Naive thymus-derived CD4-positive, alpha-beta T cell (primary cell): ENCODE measurements around the gene SNRNP70. TPM values are rescaled to one million over a fixed set of nuclear protein-coding genes. Genes with fewer than 3 reads are reported as not detected.
"Not testable (repeated sequence)": the region's sequence is repeated elsewhere in the genome, so short reads cannot be mapped to it uniquely, and the experiment has no call there.

Experiments
- ATAC-seq: fragments of 150-1000 bp; cut with Tn5 transposase; 2 replicates; pipeline ENCODE4 v1.10.0; 2021; ENCODE audit warnings: mild to moderate bottlenecking, moderate library complexity
- CTCF ChIA-PET: fragments of 350-600 bp; sonication (Branson Sonifier 250); formaldehyde crosslinking; loops from one replicate; lab custom pipeline; 2021; ENCODE audit warnings: antibody characterized with exemption; lab: Charles Lee
- POLR2A ChIA-PET: fragments of 350-600 bp; sonication (Branson Sonifier 250); formaldehyde crosslinking; loops from one replicate; lab custom pipeline; 2021; ENCODE audit warnings: antibody characterized with exemption, inconsistent platforms; lab: Charles Lee
- DNase-seq, 9 donors: peaks; one replicate each; pipeline versions ENCODE4 v3.0.0 to v3.0.0-alpha.2; 2020 to 2022; ENCODE audit warnings: mixed read lengths in 1 of 9
- H3K27ac ChIP-seq: one replicate; pipeline ENCODE4 v1.7.0; 2013; ENCODE audit warnings: mild to moderate bottlenecking, low read depth, low read length, moderate library complexity
- H3K27me3 ChIP-seq, 2 donors: one replicate each; pipeline ENCODE4 v1.7.0; 2013; ENCODE audit warnings: low read length in 2 of 2, mild to moderate bottlenecking in 2 of 2, moderate library complexity in 2 of 2; ENCODE audit not compliant: control insufficient read depth in 2 of 2, insufficient read depth in 2 of 2
- H3K36me3 ChIP-seq, 3 experiments: 1 replicate in 2 of 3; 2 replicates in 1 of 3; pipeline ENCODE4 v1.7.0; 2013; ENCODE audit warnings: low read length in 3 of 3, mild to moderate bottlenecking in 3 of 3, moderate library complexity in 1 of 3; ENCODE audit not compliant: insufficient read depth in 3 of 3, control insufficient read depth in 2 of 3
- H3K4me1 ChIP-seq, 2 donors: one replicate each; pipeline ENCODE4 v1.7.0; 2013; ENCODE audit warnings: low read length in 2 of 2, mild to moderate bottlenecking in 2 of 2, moderate library complexity in 1 of 2; ENCODE audit not compliant: control insufficient read depth in 2 of 2, insufficient read depth in 2 of 2
- H3K4me3 ChIP-seq: 2 replicates; pipeline ENCODE4 v1.7.0; 2013; ENCODE audit warnings: mild to moderate bottlenecking, low read length
- H3K9me3 ChIP-seq, 3 experiments: 1 replicate in 2 of 3; 2 replicates in 1 of 3; pipeline ENCODE4 v1.7.0; 2013; ENCODE audit warnings: low read length in 3 of 3; ENCODE audit not compliant: control insufficient read depth in 2 of 3
- H3K27ac Mint-ChIP-seq, 9 donors: one replicate each; pipeline ENCODE4 v1.8.0; 2020 to 2022; ENCODE audit warnings: mixed read lengths in 9 of 9, mild to moderate bottlenecking in 8 of 9, moderate library complexity in 5 of 9, inconsistent platforms in 2 of 9
- H3K27me3 Mint-ChIP-seq, 5 donors: one replicate each; pipeline ENCODE4 v1.8.0; 2021 to 2022; ENCODE audit warnings: mixed read lengths in 5 of 5, mild to moderate bottlenecking in 1 of 5
- H3K36me3 Mint-ChIP-seq, 5 donors: one replicate each; pipeline ENCODE4 v1.8.0; 2020 to 2022; ENCODE audit warnings: mixed read lengths in 5 of 5, mild to moderate bottlenecking in 3 of 5, inconsistent platforms in 1 of 5
- H3K4me1 Mint-ChIP-seq, 7 donors: one replicate each; pipeline ENCODE4 v1.8.0; 2020 to 2022; ENCODE audit warnings: mixed read lengths in 7 of 7, mild to moderate bottlenecking in 3 of 7, inconsistent platforms in 1 of 7
- H3K4me3 Mint-ChIP-seq, 10 donors: one replicate each; pipeline ENCODE4 v1.8.0; 2020 to 2022; ENCODE audit warnings: mild to moderate bottlenecking in 10 of 10, mixed read lengths in 10 of 10, moderate library complexity in 6 of 10, inconsistent platforms in 2 of 10
- H3K9me3 Mint-ChIP-seq, 11 donors: one replicate each; pipeline ENCODE4 v1.8.0; 2020 to 2022; ENCODE audit warnings: mixed read lengths in 11 of 11, mild to moderate bottlenecking in 4 of 11, inconsistent platforms in 1 of 11, moderate library complexity in 1 of 11
- intact Hi-C, 2 donors: fragments of 100-400 bp; cut with micrococcal nuclease; formaldehyde crosslinking; loops; one replicate each; pipeline ENCODE4 v1.15.1; 2023
- polyA plus RNA-seq, 2 donors: library from polyadenylated mRNA; unstranded; fragments of 300-500 nt; fragmentation: Illumina TruSeq; gene quantifications; one replicate each; pipeline ENCODE4 v1.2.3, GENCODE V29; 2021
- total RNA-seq, 6 experiments: library from RNA in 5 of 6; stranded (reverse) in 5 of 6; gene quantifications; 1 replicate in 5 of 6; 2 replicates in 1 of 6; pipeline ENCODE4 v1.2.3 and lab custom pipeline; 2021 to 2026

SNRNP70 gene, protein sequence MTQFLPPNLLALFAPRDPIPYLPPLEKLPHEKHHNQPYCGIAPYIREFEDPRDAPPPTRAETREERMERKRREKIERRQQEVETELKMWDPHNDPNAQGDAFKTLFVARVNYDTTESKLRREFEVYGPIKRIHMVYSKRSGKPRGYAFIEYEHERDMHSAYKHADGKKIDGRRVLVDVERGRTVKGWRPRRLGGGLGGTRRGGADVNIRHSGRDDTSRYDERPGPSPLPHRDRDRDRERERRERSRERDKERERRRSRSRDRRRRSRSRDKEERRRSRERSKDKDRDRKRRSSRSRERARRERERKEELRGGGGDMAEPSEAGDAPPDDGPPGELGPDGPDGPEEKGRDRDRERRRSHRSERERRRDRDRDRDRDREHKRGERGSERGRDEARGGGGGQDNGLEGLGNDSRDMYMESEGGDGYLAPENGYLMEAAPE
- total RNA-seq = 100 to 1,000 TPM; 243 to 837 (median 449) TPM
- polyA plus RNA-seq = 10 to 100 TPM; 48.0 to 63.1 TPM
- total RNA-seq (lab: John Stamatoyannopoulos, UW) = 599 reads per million, percentile 98 among the genes with 10 or more reads in this experiment

DNA sequence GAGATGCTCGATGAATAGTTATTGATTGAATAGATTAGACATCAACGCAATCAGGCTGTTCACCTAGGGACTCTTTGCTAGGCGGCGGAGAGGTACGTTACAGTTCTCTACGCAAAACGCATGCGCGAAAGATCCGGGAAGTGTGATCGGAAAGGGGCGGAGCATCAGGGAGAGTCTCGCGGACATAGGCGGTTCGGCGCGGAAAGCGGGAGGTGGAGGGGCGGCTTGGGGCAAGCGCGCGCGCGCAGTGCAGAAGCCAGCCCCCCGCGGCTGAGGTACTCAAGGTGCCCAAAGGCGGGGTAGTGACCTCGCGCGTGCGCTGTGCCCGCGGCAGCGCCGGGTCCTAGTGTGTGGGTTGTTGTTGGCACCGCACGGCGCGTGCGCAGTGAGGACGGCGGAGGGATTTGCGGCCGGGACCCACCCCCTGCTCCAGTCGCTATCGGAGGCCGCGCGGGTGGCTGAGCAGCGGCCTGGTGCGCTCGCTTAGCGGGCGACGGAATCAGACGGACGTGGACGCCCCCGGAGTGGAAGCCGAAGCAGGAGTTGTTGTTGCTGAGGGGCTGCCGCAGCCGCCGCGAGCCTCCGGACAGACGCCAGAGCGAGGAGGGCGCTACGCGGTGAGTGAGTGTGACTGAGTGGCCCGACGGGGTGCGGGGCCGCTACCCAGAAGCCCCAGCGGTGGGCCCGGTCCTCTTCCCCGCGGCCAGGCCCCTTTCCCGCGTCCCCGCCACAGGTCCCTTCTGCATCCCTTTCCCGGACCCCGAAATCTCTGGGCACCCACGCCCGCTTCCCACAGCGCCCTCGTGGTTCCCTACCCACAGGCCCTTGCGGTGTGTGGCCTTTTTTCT is at the start of gene SNRNP70:
Gene SNRNP70, plus strand, starts transcription at position 432 of the 848 bp plus-strand sequence. CDS start 964 bp downstream, outside the sequence.
- ChIA-PET POLR2A (no interaction called here), CTCF (no interaction called here)
- Mint-ChIP-seq H3K36me3 (peaks cover 6 to 19% (median 6%) of the 10 kb centered on the region in 5 donors), H3K27ac (peak within 1 kb of the TSS; percentile 83 to 96 (median 88)), H3K27me3 (peaks cover 0 to 5% (median 4%) of the 10 kb centered on the region in 5 donors), H3K9me3 (peaks cover 0 to 7% (median 0%) of the 10 kb centered on the region in 11 donors), H3K4me1 (peaks cover 18 to 49% (median 35%) of the 10 kb centered on the region in 7 donors), H3K4me3 (peak within 1 kb of the TSS; percentile 71 to 97 (median 94))
- ATAC-seq = peak; percentile 97
- H3K27ac ChIP-seq = peak within 1 kb of the TSS; percentile 94
- H3K9me3 ChIP-seq = no peaks in the 10 kb centered on the region
- H3K27me3 ChIP-seq = no peaks in the 10 kb centered on the region
- intact Hi-C loops = loop anchor here (1.0 to 5.0 kb wide), 13 partner anchors 22 to 591 kb away; partner anchors contain the start of genes C19orf73 (in 2 of the 2), NUCB1 (in 2 of the 2), PPFIA3 (in 2 of the 2) and ALDH16A1 (in 1 of the 2)
- H3K4me3 ChIP-seq = peak within 1 kb of the TSS; percentile 72
- peaks cover 4 to 28% (median 5%) of the 10 kb centered on the region in 3 experiments for H3K36me3 ChIP-seq
- peak; percentile 99 to 100 (median 100) for DNase-seq
- H3K4me1 ChIP-seq = peaks cover 19% of the 10 kb centered on the region in 2 donors

DNA sequence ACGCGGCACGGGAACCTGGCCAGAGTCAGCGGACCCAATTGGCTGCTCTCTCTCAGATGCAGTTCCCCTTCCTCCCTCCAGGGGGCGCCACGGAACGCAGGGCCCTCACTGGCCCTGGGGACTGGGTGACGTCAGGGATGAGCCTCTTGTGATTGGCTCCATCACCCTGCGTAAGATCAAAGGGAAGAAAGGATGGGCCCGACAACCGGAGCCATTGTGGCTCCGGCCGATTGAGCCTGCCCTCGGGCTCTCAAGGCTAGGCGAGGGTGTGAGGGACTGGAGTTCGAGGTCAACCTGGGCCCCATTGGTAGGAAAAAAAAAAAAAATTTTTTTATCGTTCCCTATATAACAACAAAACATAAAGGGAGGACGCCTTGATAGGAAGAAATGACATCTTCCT is 48.4 kb upstream of the SNRNP70 start, which contains the start of gene CGB1:
Gene CGB1, minus strand, starts transcription at position 81 of the 400 bp plus-strand sequence. CDS start 184 bp downstream, outside the sequence.
- H3K9me3 ChIP-seq, ATAC-seq, H3K27ac Mint-ChIP-seq, intact Hi-C loops, H3K4me3 Mint-ChIP-seq, H3K4me3 ChIP-seq, H3K27ac ChIP-seq, H3K9me3 Mint-ChIP-seq, H3K4me1 Mint-ChIP-seq, POLR2A ChIA-PET, H3K27me3 Mint-ChIP-seq, H3K36me3 Mint-ChIP-seq, H3K36me3 ChIP-seq, H3K27me3 ChIP-seq, H3K4me1 ChIP-seq: not testable (repeated sequence)
- CTCF ChIA-PET = interaction anchor here (0.6 kb wide), 1 partner anchor 741 kb away, joined by 5 read pairs; no protein-coding TSS in a partner anchor
- peak in 3 of 9 donors; percentile 23 to 51 (median 42) for DNase-seq

DNA sequence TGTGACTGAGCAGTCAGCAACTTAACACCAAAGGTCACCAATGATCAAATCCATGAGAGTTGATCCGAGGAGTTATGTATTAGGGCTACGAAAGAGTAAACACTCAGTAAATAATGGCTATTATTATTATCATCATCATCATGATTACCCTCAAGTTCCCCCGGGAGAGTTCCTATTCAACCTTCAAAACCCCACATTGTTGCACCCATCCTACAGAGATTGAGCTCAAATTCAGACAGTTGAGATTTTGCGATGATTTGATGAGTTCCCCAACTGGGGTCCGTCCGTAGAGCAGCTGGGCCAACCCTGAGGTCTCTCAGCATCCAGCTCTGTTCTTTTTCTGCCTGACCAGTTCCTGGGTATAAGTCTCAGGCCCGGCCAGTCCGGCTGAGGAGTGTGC is 47.1 kb upstream of the SNRNP70 start:
- H3K27ac ChIP-seq, H3K27ac Mint-ChIP-seq, H3K36me3 Mint-ChIP-seq, ATAC-seq, H3K36me3 ChIP-seq, CTCF ChIA-PET, H3K4me3 Mint-ChIP-seq, H3K4me1 Mint-ChIP-seq, intact Hi-C loops, H3K9me3 ChIP-seq, H3K27me3 ChIP-seq, H3K4me3 ChIP-seq, H3K27me3 Mint-ChIP-seq, H3K9me3 Mint-ChIP-seq, DNase-seq, H3K4me1 ChIP-seq, POLR2A ChIA-PET: not testable (repeated sequence)

DNA sequence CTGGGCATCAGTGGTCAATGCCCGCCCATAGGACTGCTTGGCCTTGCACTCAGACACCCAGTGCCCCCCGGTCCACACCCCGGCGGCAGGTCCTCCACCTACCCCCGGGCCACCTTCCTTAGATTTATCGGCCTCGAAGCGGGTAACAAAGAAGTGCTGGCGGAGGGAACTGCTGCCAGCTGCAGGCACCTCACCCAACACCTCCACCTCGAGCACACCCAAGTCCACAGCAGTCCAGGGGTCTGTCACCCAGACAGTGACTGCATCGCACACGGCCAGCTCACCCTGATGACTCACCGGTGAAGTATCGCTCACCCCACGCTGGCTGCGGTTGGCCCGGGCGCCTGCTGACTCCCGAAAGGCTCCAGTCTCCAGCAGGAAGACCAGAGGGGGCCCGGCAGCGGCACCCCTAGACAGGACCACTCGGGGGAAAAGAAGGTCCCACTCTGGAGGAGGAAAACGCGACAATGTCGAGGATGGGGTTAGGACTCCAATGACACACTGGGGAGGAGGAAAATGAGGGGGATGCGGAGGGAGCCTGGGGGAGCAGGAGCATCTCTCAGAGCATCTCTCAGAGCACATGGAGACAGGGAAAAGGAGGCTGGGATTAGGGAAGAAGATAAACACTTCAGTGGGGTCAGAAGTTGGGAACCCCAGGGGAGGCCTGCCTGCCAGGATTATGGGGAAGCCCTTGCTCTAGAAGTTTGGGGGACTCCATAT is 46.5 kb upstream of the SNRNP70 start:
- H3K9me3 ChIP-seq, H3K27me3 ChIP-seq, H3K27ac ChIP-seq, H3K27ac Mint-ChIP-seq, DNase-seq, ATAC-seq, H3K4me1 Mint-ChIP-seq, H3K9me3 Mint-ChIP-seq, H3K4me3 Mint-ChIP-seq, intact Hi-C loops, H3K36me3 Mint-ChIP-seq, CTCF ChIA-PET, POLR2A ChIA-PET, H3K27me3 Mint-ChIP-seq, H3K4me1 ChIP-seq, H3K4me3 ChIP-seq, H3K36me3 ChIP-seq: not testable (repeated sequence)

DNA sequence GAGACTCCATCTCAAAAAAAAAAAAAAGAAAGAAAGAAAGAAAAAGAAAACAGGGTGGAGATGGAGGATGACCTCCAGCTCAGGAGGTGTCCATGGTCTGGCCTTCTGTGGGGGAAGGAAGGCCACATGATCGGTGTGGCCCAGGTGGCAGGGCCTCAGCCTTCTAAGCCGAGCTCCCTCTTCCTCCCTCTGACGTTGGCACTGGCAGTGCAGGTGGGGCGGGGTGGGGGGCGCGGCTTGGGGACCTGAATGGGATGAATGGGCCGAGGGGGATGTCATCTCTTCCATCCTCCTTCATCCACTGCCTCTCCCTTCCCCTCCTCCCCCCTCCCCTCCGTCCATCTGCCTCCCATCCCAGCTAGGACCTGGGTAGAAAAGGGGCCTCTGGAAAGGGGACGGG is 45.5 kb upstream of the SNRNP70 start:
- H3K36me3 Mint-ChIP-seq, H3K27me3 Mint-ChIP-seq, H3K36me3 ChIP-seq, H3K27me3 ChIP-seq, POLR2A ChIA-PET, H3K4me1 Mint-ChIP-seq, H3K27ac Mint-ChIP-seq, ATAC-seq, DNase-seq, H3K9me3 ChIP-seq, H3K27ac ChIP-seq, H3K4me3 ChIP-seq, H3K9me3 Mint-ChIP-seq, intact Hi-C loops, H3K4me3 Mint-ChIP-seq, CTCF ChIA-PET, H3K4me1 ChIP-seq: not testable (repeated sequence)

DNA sequence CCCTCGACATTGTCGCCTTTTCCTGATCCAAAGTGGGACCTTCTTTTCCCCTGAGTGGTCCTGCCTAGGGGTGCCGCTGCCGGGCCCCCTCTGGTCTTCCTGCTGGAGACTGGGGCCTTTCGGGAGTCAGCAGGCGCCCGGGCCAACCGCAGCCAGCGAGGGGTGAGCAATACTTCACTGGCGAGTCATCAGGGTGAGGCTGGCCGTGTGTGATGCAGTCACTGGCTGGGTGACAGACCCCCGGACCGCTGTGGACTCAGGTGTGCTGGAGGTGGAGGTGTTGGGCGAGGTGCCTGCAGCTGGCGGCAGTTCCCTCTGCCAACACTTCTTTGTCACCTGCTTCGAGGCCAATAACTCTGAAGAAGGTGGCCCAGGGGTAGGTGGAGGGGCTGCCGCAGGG is 43.1 kb upstream of the SNRNP70 start:
- DNase-seq (no peak), ATAC-seq (no peak)
- Mint-ChIP-seq H3K9me3 (no peaks in the 10 kb centered on the region), H3K4me1 (no peaks in the 10 kb centered on the region), H3K4me3 (no peak overlapping the region), H3K27ac (no peak overlapping the region), H3K36me3 (no peaks in the 10 kb centered on the region), H3K27me3 (no peaks in the 10 kb centered on the region)
- Histone ChIP-seq H3K27ac (no peak overlapping the region), H3K36me3 (no peaks in the 10 kb centered on the region), H3K9me3 (no peaks in the 10 kb centered on the region), H3K4me1 (no peaks in the 10 kb centered on the region), H3K27me3 (no peaks in the 10 kb centered on the region), H3K4me3 (no peak overlapping the region)
- intact Hi-C loops = no loop called here
- ChIA-PET CTCF (no interaction called here), POLR2A (no interaction called here)
